Loucy (cell line): ENCODE data around the gene PSEN1.
"Not testable (repeated sequence)": the region's sequence is repeated elsewhere in the genome, so short reads cannot be mapped to it uniquely, and the experiment has no call there.

Experiments
- H2AFZ ChIP-seq: fragments of 200-600 bp; sonication (generic); 2 replicates; pipeline ENCODE4 v1.6.0; 2016; ENCODE audit warnings: antibody characterized with exemption, mild to moderate bottlenecking, low read length, moderate library complexity
- H3F3A ChIP-seq: fragments of 200-600 bp; 2 replicates; pipeline ENCODE4 v1.6.0; 2016; ENCODE audit warnings: antibody characterized with exemption, low read depth, mild to moderate bottlenecking
- H3K27me3 ChIP-seq: fragments of 200-600 bp; sonication (generic); 2 replicates; pipeline ENCODE4 v1.6.1; 2014; ENCODE audit warnings: low read length, mild to moderate bottlenecking; ENCODE audit not compliant: insufficient read depth, poor library complexity, severe bottlenecking
- H3K36me3 ChIP-seq: fragments of 200-600 bp; sonication (generic); 2 replicates; pipeline ENCODE4 v1.6.1; 2016; ENCODE audit warnings: low read length; ENCODE audit not compliant: insufficient read depth
- H3K4me1 ChIP-seq: fragments of 200-600 bp; sonication (generic); 2 replicates; pipeline ENCODE4 v1.5.1; 2014; ENCODE audit warnings: low read length, mild to moderate bottlenecking; ENCODE audit not compliant: insufficient read depth, poor library complexity, severe bottlenecking
- H3K4me2 ChIP-seq: fragments of 200-600 bp; sonication (generic); 2 replicates; pipeline ENCODE4 v1.6.0; 2014; ENCODE audit warnings: antibody characterized with exemption, low read length, low read depth, mild to moderate bottlenecking; ENCODE audit not compliant: poor library complexity, severe bottlenecking
- H3K4me3 ChIP-seq: fragments of 200-600 bp; sonication (generic); 2 replicates; pipeline ENCODE4 v1.5.1; 2014; ENCODE audit warnings: low read length, mild to moderate bottlenecking, mixed read lengths; ENCODE audit not compliant: poor library complexity, severe bottlenecking
- H3K79me2 ChIP-seq: fragments of 200-600 bp; sonication (generic); 2 replicates; pipeline ENCODE4 v1.6.1; 2014; ENCODE audit warnings: low read length; ENCODE audit not compliant: insufficient read depth
- H3K9ac ChIP-seq: fragments of 200-600 bp; sonication (generic); 2 replicates; pipeline ENCODE4 v1.6.0; 2014; ENCODE audit warnings: mild to moderate bottlenecking, low read depth, low read length, moderate library complexity; ENCODE audit not compliant: poor library complexity, severe bottlenecking
- H3K9me2 ChIP-seq: fragments of 200-600 bp; sonication (generic); replicated peaks from 2 replicates; pipeline ENCODE4 v1.6.1; 2016; ENCODE audit warnings: low read depth, low read length, mixed read lengths
- H3K9me3 ChIP-seq: fragments of 200-600 bp; sonication (generic); 2 replicates; pipeline ENCODE4 v1.6.1; 2014; ENCODE audit warnings: mild to moderate bottlenecking, antibody characterized with exemption, low read length, low read depth; ENCODE audit not compliant: insufficient read depth
- H4K20me1 ChIP-seq: fragments of 200-600 bp; sonication (generic); 2 replicates; pipeline ENCODE4 v1.6.0; 2014; ENCODE audit warnings: antibody characterized with exemption, low read length, mild to moderate bottlenecking; ENCODE audit not compliant: insufficient read depth, poor library complexity, severe bottlenecking
- EZH2phosphoT487 ChIP-seq: fragments of 200-600 bp; IDR thresholded peaks from 2 replicates; pipeline ENCODE4 v1.6.1; 2018; ENCODE audit warnings: antibody characterized with exemption, mild to moderate bottlenecking, moderate library complexity, borderline replicate concordance
- TF ChIP-seq, protein P1 (sequence below): fragments of 200-600 bp; sonication (generic); conservative IDR thresholded peaks from 2 replicates; pipeline ENCODE4 v1.5.1; 2014; ENCODE audit warnings: mild to moderate bottlenecking, antibody characterized with exemption, low read length

The PSEN1 gene

DNA sequence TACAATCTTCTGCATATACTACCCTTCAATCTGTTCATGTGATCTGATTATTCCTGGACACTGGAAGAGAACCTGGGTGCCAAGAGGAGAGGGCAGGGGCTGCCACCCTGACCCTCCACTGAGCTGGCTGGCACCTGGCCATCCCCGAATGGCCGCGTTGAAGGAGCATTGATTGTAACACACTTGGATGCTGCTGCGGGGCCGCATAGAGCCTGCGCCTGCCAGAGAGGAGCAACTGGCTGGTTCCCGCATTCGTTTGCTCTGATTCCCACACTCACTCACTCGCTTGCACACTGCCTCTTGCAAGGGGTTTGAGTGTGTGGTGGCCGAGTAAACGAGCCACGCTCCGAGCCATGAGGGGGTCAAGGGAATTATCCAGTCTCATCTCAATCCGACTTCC, 32.4 kb downstream of the PSEN1 start:
- Histone ChIP-seq H3K27me3 (no peaks in the 10 kb centered on the region), H4K20me1 (no peaks in the 10 kb centered on the region), H3K4me1 (peaks cover 9% of the 10 kb centered on the region), H3K9me2 (no peaks in the 10 kb centered on the region), H3K79me2 (no peaks in the 10 kb centered on the region), H3K4me3 (no peak overlapping the region), H3K36me3 (peaks cover 57% of the 10 kb centered on the region; the same call in 1 of the 2 replicates), H3K9me3 (no peaks in the 10 kb centered on the region), H3K9ac (no peak overlapping the region), H3K4me2 (no peak overlapping the region), H3F3A (no peaks in the 10 kb centered on the region), H2AFZ (no peak overlapping the region)
- TF ChIP-seq, protein P1, sequence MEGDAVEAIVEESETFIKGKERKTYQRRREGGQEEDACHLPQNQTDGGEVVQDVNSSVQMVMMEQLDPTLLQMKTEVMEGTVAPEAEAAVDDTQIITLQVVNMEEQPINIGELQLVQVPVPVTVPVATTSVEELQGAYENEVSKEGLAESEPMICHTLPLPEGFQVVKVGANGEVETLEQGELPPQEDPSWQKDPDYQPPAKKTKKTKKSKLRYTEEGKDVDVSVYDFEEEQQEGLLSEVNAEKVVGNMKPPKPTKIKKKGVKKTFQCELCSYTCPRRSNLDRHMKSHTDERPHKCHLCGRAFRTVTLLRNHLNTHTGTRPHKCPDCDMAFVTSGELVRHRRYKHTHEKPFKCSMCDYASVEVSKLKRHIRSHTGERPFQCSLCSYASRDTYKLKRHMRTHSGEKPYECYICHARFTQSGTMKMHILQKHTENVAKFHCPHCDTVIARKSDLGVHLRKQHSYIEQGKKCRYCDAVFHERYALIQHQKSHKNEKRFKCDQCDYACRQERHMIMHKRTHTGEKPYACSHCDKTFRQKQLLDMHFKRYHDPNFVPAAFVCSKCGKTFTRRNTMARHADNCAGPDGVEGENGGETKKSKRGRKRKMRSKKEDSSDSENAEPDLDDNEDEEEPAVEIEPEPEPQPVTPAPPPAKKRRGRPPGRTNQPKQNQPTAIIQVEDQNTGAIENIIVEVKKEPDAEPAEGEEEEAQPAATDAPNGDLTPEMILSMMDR, result no peak
- TF ChIP-seq EZH2phosphoT487, result no peak

DNA sequence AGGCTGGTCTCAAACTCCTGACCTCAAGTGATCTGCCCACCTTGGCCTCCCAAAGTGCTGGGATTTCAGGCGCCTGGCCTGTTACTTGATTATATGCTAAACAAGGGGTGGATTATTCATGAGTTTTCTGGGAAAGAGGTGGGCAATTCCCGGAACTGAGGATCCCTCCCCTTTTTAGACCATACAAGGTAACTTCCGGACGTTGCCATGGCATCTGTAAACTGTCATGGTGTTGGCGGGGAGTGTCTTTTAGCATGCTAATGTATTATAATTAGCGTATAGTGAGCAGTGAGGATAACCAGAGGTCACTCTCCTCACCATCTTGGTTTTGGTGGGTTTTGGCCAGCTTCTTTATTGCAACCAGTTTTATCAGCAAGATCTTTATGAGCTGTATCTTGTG, 33.5 kb downstream of the PSEN1 start:
- H3K27me3 ChIP-seq, H3K9me3 ChIP-seq, H3F3A ChIP-seq, H3K79me2 ChIP-seq, H2AFZ ChIP-seq, H3K4me3 ChIP-seq, H3K4me1 ChIP-seq, H3K9ac ChIP-seq, H3K9me2 ChIP-seq, H3K4me2 ChIP-seq, H4K20me1 ChIP-seq: not testable (repeated sequence)
- H3K36me3 ChIP-seq, result peaks cover 54% of the 10 kb centered on the region; the same call in 1 of the 2 replicates

DNA sequence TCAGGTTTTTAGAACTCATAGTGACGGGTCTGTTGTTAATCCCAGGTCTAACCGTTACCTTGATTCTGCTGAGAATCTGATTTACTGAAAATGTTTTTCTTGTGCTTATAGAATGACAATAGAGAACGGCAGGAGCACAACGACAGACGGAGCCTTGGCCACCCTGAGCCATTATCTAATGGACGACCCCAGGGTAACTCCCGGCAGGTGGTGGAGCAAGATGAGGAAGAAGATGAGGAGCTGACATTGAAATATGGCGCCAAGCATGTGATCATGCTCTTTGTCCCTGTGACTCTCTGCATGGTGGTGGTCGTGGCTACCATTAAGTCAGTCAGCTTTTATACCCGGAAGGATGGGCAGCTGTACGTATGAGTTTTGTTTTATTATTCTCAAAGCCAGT, 34.4 kb downstream of the PSEN1 start:
- H3K4me3 ChIP-seq, result no peak overlapping the region
- no peaks in the 10 kb centered on the region for H3K27me3 ChIP-seq
- no peaks in the 10 kb centered on the region for H3K9me3 ChIP-seq
- peaks cover 56% of the 10 kb centered on the region; the same call in 1 of the 2 replicates for H3K36me3 ChIP-seq
- peaks cover 9% of the 10 kb centered on the region for H3K4me1 ChIP-seq
- no peak for TF ChIP-seq EZH2phosphoT487
- TF ChIP-seq, protein P1, result no peak
- no peaks in the 10 kb centered on the region for H3K79me2 ChIP-seq
- no peaks in the 10 kb centered on the region for H3F3A ChIP-seq
- H4K20me1 ChIP-seq, result no peaks in the 10 kb centered on the region
- no peak overlapping the region for H3K4me2 ChIP-seq
- no peaks in the 10 kb centered on the region for H3K9me2 ChIP-seq
- H3K9ac ChIP-seq, result no peak overlapping the region
- no peak overlapping the region for H2AFZ ChIP-seq

DNA sequence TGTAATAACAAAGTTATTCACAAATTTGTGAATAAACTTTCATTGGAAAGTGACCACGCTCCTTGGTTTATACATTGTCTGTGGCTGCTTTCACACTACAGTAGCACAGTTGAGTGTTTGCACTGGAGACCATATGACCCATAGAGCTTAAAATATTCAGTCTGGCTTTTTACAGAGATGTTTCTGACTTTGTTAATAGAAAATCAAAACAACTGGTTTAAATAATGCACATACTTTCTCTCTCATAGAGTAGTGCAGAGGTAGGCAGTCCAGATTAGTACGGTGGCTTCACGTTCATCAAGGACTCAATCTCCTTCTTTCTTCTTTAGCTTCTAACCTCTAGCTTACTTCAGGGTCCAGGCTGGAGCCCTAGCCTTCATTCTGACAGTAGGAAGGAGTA, 36.2 kb downstream of the PSEN1 start:
- Histone ChIP-seq H3K9me2 (no peaks in the 10 kb centered on the region), H3K27me3 (no peaks in the 10 kb centered on the region), H3K4me2 (no peak overlapping the region), H4K20me1 (no peaks in the 10 kb centered on the region), H2AFZ (no peak overlapping the region), H3K9ac (no peak overlapping the region), H3K9me3 (no peaks in the 10 kb centered on the region), H3F3A (no peaks in the 10 kb centered on the region), H3K4me1 (peaks cover 9% of the 10 kb centered on the region), H3K4me3 (no peak overlapping the region), H3K79me2 (no peaks in the 10 kb centered on the region), H3K36me3 (peaks cover 57% of the 10 kb centered on the region; the same call in 1 of the 2 replicates)
- no peak for TF ChIP-seq EZH2phosphoT487
- TF ChIP-seq, protein P1, result no peak
